CD8-positive, alpha-beta memory T cell (primary cell): ENCODE data around the gene ERCC6L2. TPM values are rescaled to one million over a fixed set of nuclear protein-coding genes. Genes with fewer than 3 reads are reported as not detected.
A peak's percentile ranks its signal among the peaks of the same experiment; 100 is the strongest.

Experiments
- CTCF ChIA-PET: fragments of 350-600 bp; sonication (Branson Sonifier 250); formaldehyde crosslinking; loops from one replicate; lab custom pipeline; 2021; ENCODE audit warnings: antibody characterized with exemption; lab: Charles Lee
- POLR2A ChIA-PET: fragments of 350-600 bp; sonication (Branson Sonifier 250); formaldehyde crosslinking; loops from one replicate; lab custom pipeline; 2021; ENCODE audit warnings: antibody characterized with exemption; lab: Charles Lee
- DNase-seq, 5 donors: peaks; one replicate each; pipeline versions ENCODE4 v3.0.0 to v3.0.0-alpha.2; 2020 to 2022; ENCODE audit warnings: mixed read lengths in 1 of 5
- H3K27ac ChIP-seq: one replicate; pipeline ENCODE4 v1.7.0; 2013; ENCODE audit warnings: low read depth, mild to moderate bottlenecking, low read length, moderate library complexity
- H3K27me3 ChIP-seq: 2 replicates; pipeline ENCODE4 v1.7.0; 2013; ENCODE audit warnings: low read length, mild to moderate bottlenecking; ENCODE audit not compliant: insufficient read depth, poor library complexity, severe bottlenecking
- H3K36me3 ChIP-seq: 2 replicates; pipeline ENCODE4 v1.7.0; 2013; ENCODE audit warnings: mild to moderate bottlenecking, low read length, moderate library complexity; ENCODE audit not compliant: insufficient read depth
- H3K4me1 ChIP-seq: 2 replicates; pipeline ENCODE4 v1.7.0; 2013; ENCODE audit warnings: mild to moderate bottlenecking, low read length, moderate library complexity; ENCODE audit not compliant: insufficient read depth
- H3K4me3 ChIP-seq: 2 replicates; pipeline ENCODE4 v1.7.0; 2013; ENCODE audit warnings: mild to moderate bottlenecking, low read length
- H3K9me3 ChIP-seq: 2 replicates; pipeline ENCODE4 v1.7.0; 2013; ENCODE audit warnings: mild to moderate bottlenecking, low read length
- H3K27ac Mint-ChIP-seq, 8 donors: one replicate each; pipeline ENCODE4 v1.8.0; 2020 to 2021; ENCODE audit warnings: mixed read lengths in 8 of 8, mild to moderate bottlenecking in 6 of 8, inconsistent platforms in 3 of 8, moderate library complexity in 3 of 8
- H3K27me3 Mint-ChIP-seq, 2 donors: one replicate each; pipeline ENCODE4 v1.8.0; 2020 to 2021; ENCODE audit warnings: mixed read lengths in 2 of 2, mild to moderate bottlenecking in 1 of 2, moderate library complexity in 1 of 2
- H3K36me3 Mint-ChIP-seq, 3 donors: one replicate each; pipeline ENCODE4 v1.8.0; 2020 to 2021; ENCODE audit warnings: mixed read lengths in 3 of 3, inconsistent platforms in 1 of 3, mild to moderate bottlenecking in 1 of 3
- H3K4me1 Mint-ChIP-seq, 3 donors: one replicate each; pipeline ENCODE4 v1.8.0; 2020 to 2021; ENCODE audit warnings: mixed read lengths in 3 of 3, inconsistent platforms in 1 of 3, mild to moderate bottlenecking in 1 of 3
- H3K4me3 Mint-ChIP-seq, 7 donors: one replicate each; pipeline ENCODE4 v1.8.0; 2020 to 2021; ENCODE audit warnings: mixed read lengths in 7 of 7, mild to moderate bottlenecking in 6 of 7, moderate library complexity in 4 of 7, inconsistent platforms in 2 of 7
- H3K9me3 Mint-ChIP-seq, 5 donors: one replicate each; pipeline ENCODE4 v1.8.0; 2020 to 2022; ENCODE audit warnings: mixed read lengths in 5 of 5, mild to moderate bottlenecking in 3 of 5, moderate library complexity in 2 of 5, inconsistent platforms in 1 of 5
- polyA plus RNA-seq: library from polyadenylated mRNA; unstranded; fragments of 300-500 nt; fragmentation: Illumina TruSeq; gene quantifications from one replicate; pipeline ENCODE4 v1.2.3, GENCODE V29; 2021
- total RNA-seq, 2 experiments: library from RNA; stranded (reverse); gene quantifications; one replicate each; pipeline ENCODE4 v1.2.3, GENCODE V29; 2021

The ERCC6L2 gene
- total and polyA plus RNA-seq, 3 experiments from 2014 or later: 30.0 to 41.2 (median 32.7) TPM

GRCh38 chr9:95930277-95930676 is 54.8 kb downstream of the ERCC6L2 start:
- Mint-ChIP-seq H3K36me3 (peaks cover 23 to 68% (median 32%) of the 10 kb centered on the region in 3 donors), H3K4me3 (no peak overlapping the region)

GRCh38 chr9:95935861-95936578 is 60.5 kb downstream of the ERCC6L2 start:
- H3K27ac Mint-ChIP-seq: no peak overlapping the region
- no peak overlapping the region for H3K27ac ChIP-seq
- H3K9me3 ChIP-seq: no peaks in the 10 kb centered on the region
- no peaks in the 10 kb centered on the region for H3K4me1 ChIP-seq
- DNase-seq: no peak
- no peak overlapping the region for H3K4me3 Mint-ChIP-seq
- H3K9me3 Mint-ChIP-seq: peaks cover 0 to 17% (median 9%) of the 10 kb centered on the region in 5 donors
- H3K36me3 Mint-ChIP-seq: peaks cover 41 to 81% (median 47%) of the 10 kb centered on the region in 3 donors
- no peak overlapping the region for H3K4me3 ChIP-seq
- peaks cover 0 to 7% (median 3%) of the 10 kb centered on the region in 3 donors for H3K4me1 Mint-ChIP-seq
- H3K27me3 Mint-ChIP-seq: no peaks in the 10 kb centered on the region
- H3K36me3 ChIP-seq: no peaks in the 10 kb centered on the region
- no peaks in the 10 kb centered on the region for H3K27me3 ChIP-seq
- CTCF ChIA-PET: no interaction called here
- POLR2A ChIA-PET: no interaction called here

More at GRCh38 chr9:95930277-95930676, 54.8 kb downstream of the ERCC6L2 start:
- H3K36me3 ChIP-seq: peaks cover 10% of the 10 kb centered on the region
- H3K4me1 ChIP-seq: no peaks in the 10 kb centered on the region
- no peak for DNase-seq
- no peaks in the 10 kb centered on the region for H3K9me3 ChIP-seq
- H3K27me3 Mint-ChIP-seq: no peaks in the 10 kb centered on the region
- CTCF ChIA-PET: no interaction called here
- POLR2A ChIA-PET: no interaction called here
- no peaks in the 10 kb centered on the region for H3K27me3 ChIP-seq
- H3K4me3 ChIP-seq: no peak overlapping the region
- H3K27ac ChIP-seq: no peak overlapping the region
- peaks cover 0 to 5% (median 0%) of the 10 kb centered on the region in 3 donors for H3K4me1 Mint-ChIP-seq
- H3K27ac Mint-ChIP-seq: peak overlapping the region in 1 of 8 donors; percentile 12
- no peaks in the 10 kb centered on the region for H3K9me3 Mint-ChIP-seq

DNA sequence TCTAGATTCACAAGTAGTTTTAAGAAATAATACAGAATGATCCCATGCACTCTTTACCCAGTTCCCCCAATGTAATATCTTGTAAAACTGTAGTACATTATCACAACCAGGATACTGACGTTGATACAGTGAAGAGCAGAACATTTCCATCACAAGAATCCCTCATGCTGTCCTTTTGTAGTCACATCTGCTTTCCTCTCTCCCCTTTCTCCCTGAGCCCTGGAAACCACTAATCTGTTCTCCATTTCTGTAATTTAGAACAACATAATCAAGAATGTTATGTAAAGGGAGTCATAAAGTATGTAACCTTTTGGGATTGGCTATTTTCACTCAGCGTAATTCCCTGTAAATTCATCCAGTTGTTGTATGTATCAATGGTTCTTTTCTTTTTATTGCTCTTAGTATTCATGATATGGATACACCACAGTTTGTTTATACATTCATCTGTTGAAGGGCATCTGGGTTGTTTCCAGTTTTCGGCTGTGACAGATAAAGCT is 61.1 kb downstream of the ERCC6L2 start:
- ChIA-PET POLR2A (no interaction called here), CTCF (no interaction called here)
- Mint-ChIP-seq H3K27ac (no peak overlapping the region), H3K4me3 (no peak overlapping the region), H3K36me3 (peaks cover 39 to 80% (median 45%) of the 10 kb centered on the region in 3 donors), H3K27me3 (no peaks in the 10 kb centered on the region), H3K9me3 (peaks cover 0 to 17% (median 9%) of the 10 kb centered on the region in 5 donors), H3K4me1 (peaks cover 0 to 7% (median 3%) of the 10 kb centered on the region in 3 donors)
- DNase-seq: no peak
- Histone ChIP-seq H3K9me3 (no peaks in the 10 kb centered on the region), H3K4me1 (no peaks in the 10 kb centered on the region), H3K4me3 (no peak overlapping the region), H3K27ac (no peak overlapping the region), H3K36me3 (peaks cover 4% of the 10 kb centered on the region), H3K27me3 (no peaks in the 10 kb centered on the region)

GRCh38 chr9:95937131-95937530 is 61.6 kb downstream of the ERCC6L2 start:
- H3K9me3 ChIP-seq: no peaks in the 10 kb centered on the region
- Mint-ChIP-seq H3K27ac (no peak overlapping the region), H3K27me3 (no peaks in the 10 kb centered on the region), H3K9me3 (peaks cover 0 to 17% (median 9%) of the 10 kb centered on the region in 5 donors), H3K4me1 (peaks cover 0 to 7% (median 3%) of the 10 kb centered on the region in 3 donors), H3K4me3 (no peak overlapping the region), H3K36me3 (peaks cover 44 to 81% (median 47%) of the 10 kb centered on the region in 3 donors)
- H3K4me3 ChIP-seq: no peak overlapping the region
- H3K27ac ChIP-seq: no peak overlapping the region
- CTCF ChIA-PET: no interaction called here
- POLR2A ChIA-PET: no interaction called here
- no peaks in the 10 kb centered on the region for H3K4me1 ChIP-seq
- DNase-seq: no peak
- H3K27me3 ChIP-seq: no peaks in the 10 kb centered on the region
- H3K36me3 ChIP-seq: peaks cover 9% of the 10 kb centered on the region

DNA sequence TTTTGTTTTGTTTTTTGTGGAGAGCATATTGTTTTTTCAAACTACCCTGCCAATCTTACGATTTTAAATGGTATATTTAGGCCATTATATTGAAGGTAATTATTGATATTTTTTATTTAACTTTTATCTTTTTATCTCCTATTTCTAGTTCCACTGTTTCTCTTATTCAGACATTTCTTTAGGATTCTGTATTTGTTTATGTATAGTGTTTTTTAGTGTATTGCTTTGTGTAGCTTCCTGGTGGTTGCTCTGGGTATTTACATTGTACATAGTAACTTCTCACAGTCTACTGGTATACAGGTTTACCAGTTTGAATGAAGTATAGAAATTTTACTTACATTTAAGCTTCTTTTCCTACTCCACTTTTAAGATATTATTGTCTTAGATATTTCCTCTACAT is 63.2 kb downstream of the ERCC6L2 start:
- peaks cover 14% of the 10 kb centered on the region for H3K36me3 ChIP-seq
- Mint-ChIP-seq H3K36me3 (peaks cover 39 to 82% (median 55%) of the 10 kb centered on the region in 3 donors), H3K4me3 (no peak overlapping the region)

GRCh38 chr9:95939472-95939871 is 64.0 kb downstream of the ERCC6L2 start:
- no peak overlapping the region for H3K4me3 ChIP-seq
- H3K36me3 ChIP-seq: peaks cover 14% of the 10 kb centered on the region
- no peaks in the 10 kb centered on the region for H3K27me3 ChIP-seq
- Mint-ChIP-seq H3K9me3 (peaks cover 0 to 17% (median 9%) of the 10 kb centered on the region in 5 donors), H3K36me3 (peaks cover 44 to 86% (median 62%) of the 10 kb centered on the region in 3 donors), H3K27ac (peak overlapping the region in 1 of 8 donors; percentile 4), H3K27me3 (no peaks in the 10 kb centered on the region), H3K4me1 (peaks cover 0 to 7% (median 3%) of the 10 kb centered on the region in 3 donors), H3K4me3 (no peak overlapping the region)
- ChIA-PET POLR2A (no interaction called here), CTCF (no interaction called here)
- H3K9me3 ChIP-seq: no peaks in the 10 kb centered on the region
- DNase-seq: no peak
- H3K4me1 ChIP-seq: no peaks in the 10 kb centered on the region
- no peak overlapping the region for H3K27ac ChIP-seq

More for the DNA sequence above, 63.2 kb downstream of the ERCC6L2 start:
- no peak overlapping the region for H3K4me3 ChIP-seq
- H3K27ac ChIP-seq: no peak overlapping the region
- H3K9me3 ChIP-seq: no peaks in the 10 kb centered on the region
- H3K4me1 ChIP-seq: no peaks in the 10 kb centered on the region
- Mint-ChIP-seq H3K27ac (no peak overlapping the region), H3K9me3 (peaks cover 0 to 17% (median 9%) of the 10 kb centered on the region in 5 donors), H3K27me3 (no peaks in the 10 kb centered on the region), H3K4me1 (peaks cover 0 to 7% (median 3%) of the 10 kb centered on the region in 3 donors)
- ChIA-PET POLR2A (no interaction called here), CTCF (no interaction called here)
- DNase-seq: no peak
- H3K27me3 ChIP-seq: no peaks in the 10 kb centered on the region

DNA sequence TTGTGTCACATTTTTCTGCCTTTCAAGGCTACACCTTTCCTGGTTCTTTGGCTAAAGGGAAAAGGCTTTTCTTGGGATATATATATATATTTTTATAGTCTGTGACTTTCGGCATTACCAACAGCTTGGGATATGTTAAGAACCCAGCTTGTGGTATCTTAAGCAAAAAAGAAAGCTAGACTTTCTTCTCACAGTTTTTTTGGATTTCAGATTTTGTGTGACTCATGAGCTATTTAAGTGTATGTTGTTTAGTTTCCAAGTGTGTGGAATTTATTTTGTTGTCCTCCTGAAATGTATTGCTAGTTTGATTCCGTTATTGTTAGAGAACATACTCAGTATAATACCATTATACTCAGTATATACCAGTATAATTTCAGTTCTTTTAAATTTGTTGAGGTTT is 64.8 kb downstream of the ERCC6L2 start:
- CTCF ChIA-PET: no interaction called here
- POLR2A ChIA-PET: no interaction called here

GRCh38 chr9:95942016-95942415 is 66.5 kb downstream of the ERCC6L2 start:
- no peak overlapping the region for H3K27ac Mint-ChIP-seq
- peaks cover 51 to 87% (median 79%) of the 10 kb centered on the region in 3 donors for H3K36me3 Mint-ChIP-seq
- H3K27me3 Mint-ChIP-seq: no peaks in the 10 kb centered on the region
- POLR2A ChIA-PET: no interaction called here
- Histone ChIP-seq H3K4me3 (no peak overlapping the region), H3K36me3 (peaks cover 14% of the 10 kb centered on the region), H3K27ac (no peak overlapping the region), H3K4me1 (no peaks in the 10 kb centered on the region), H3K27me3 (no peaks in the 10 kb centered on the region), H3K9me3 (no peaks in the 10 kb centered on the region)
- peaks cover 0 to 7% (median 0%) of the 10 kb centered on the region in 3 donors for H3K4me1 Mint-ChIP-seq
- CTCF ChIA-PET: no interaction called here
- peaks cover 0 to 21% (median 9%) of the 10 kb centered on the region in 5 donors for H3K9me3 Mint-ChIP-seq
- no peak overlapping the region for H3K4me3 Mint-ChIP-seq
- no peak for DNase-seq

More for the DNA sequence above, 64.8 kb downstream of the ERCC6L2 start:
- peaks cover 0 to 17% (median 9%) of the 10 kb centered on the region in 5 donors for H3K9me3 Mint-ChIP-seq
- H3K4me1 ChIP-seq: no peaks in the 10 kb centered on the region
- peaks cover 0 to 7% (median 3%) of the 10 kb centered on the region in 3 donors for H3K4me1 Mint-ChIP-seq
- no peak overlapping the region for H3K4me3 ChIP-seq
- H3K27ac ChIP-seq: no peak overlapping the region
- no peak for DNase-seq
- H3K9me3 ChIP-seq: no peaks in the 10 kb centered on the region
- no peaks in the 10 kb centered on the region for H3K27me3 Mint-ChIP-seq
- no peaks in the 10 kb centered on the region for H3K27me3 ChIP-seq
- no peak overlapping the region for H3K27ac Mint-ChIP-seq
- H3K4me3 Mint-ChIP-seq: no peak overlapping the region
- H3K36me3 Mint-ChIP-seq: peaks cover 49 to 88% (median 69%) of the 10 kb centered on the region in 3 donors
- peaks cover 14% of the 10 kb centered on the region for H3K36me3 ChIP-seq
